H1 (cell line): ENCODE measurements around the gene CHD1. TPM values are rescaled to one million over a fixed set of nuclear protein-coding genes. Genes with fewer than 3 reads are reported as not detected.

Source experiments
- CTCF ChIA-PET: fragments of 300-600 bp; sonication (Branson Sonifier 250); formaldehyde crosslinking; loops from one replicate; lab custom pipeline; 2021; ENCODE audit not compliant: partially characterized antibody; lab: Charles Lee
- POLR2A ChIA-PET: fragments of 300-600 bp; sonication (Branson Sonifier 250); formaldehyde crosslinking; loops from one replicate; lab custom pipeline; 2021; ENCODE audit warnings: inconsistent platforms; ENCODE audit not compliant: partially characterized antibody; lab: Charles Lee
- DNase-seq, 2 experiments: peaks; one replicate each; pipeline versions ENCODE4 v3.0.0 to v3.0.0-alpha.2; 2010 to 2022; ENCODE audit warnings: low spot score in 2 of 2, low read depth in 1 of 2, mixed read lengths in 1 of 2
- FAIRE-seq: peaks from 2 replicates; lab custom pipeline; 2011; peaks lifted over from hg19 to GRCh38; lab: Jason Lieb, UNC
- H2AFZ ChIP-seq: 2 replicates; pipeline ENCODE4 v1.8.1; 2012; ENCODE audit warnings: low read length, inconsistent platforms
- H2AK5ac ChIP-seq: 2 replicates; pipeline ENCODE4 v1.6.1; 2013; ENCODE audit warnings: low read depth, low read length
- H2BK120ac ChIP-seq: replicated peaks from 2 replicates; pipeline ENCODE3; 2013; ENCODE audit warnings: low read depth, low read length, inconsistent platforms
- H2BK12ac ChIP-seq: 2 replicates; pipeline ENCODE4 v1.6.1; 2013; ENCODE audit warnings: low read depth, low read length
- H2BK15ac ChIP-seq: 2 replicates; pipeline ENCODE4 v1.6.1; 2013; ENCODE audit warnings: low read length
- H2BK20ac ChIP-seq: 2 replicates; pipeline ENCODE4 v1.6.1; 2013; ENCODE audit warnings: low read length
- H2BK5ac ChIP-seq: 2 replicates; pipeline ENCODE4 v1.6.1; 2013; ENCODE audit warnings: low read depth, low read length
- H3K14ac ChIP-seq: 2 replicates; pipeline ENCODE4 v1.6.1; 2013; ENCODE audit warnings: inconsistent platforms; ENCODE audit not compliant: insufficient read length
- H3K18ac ChIP-seq: 2 replicates; pipeline ENCODE4 v1.6.1; 2013; ENCODE audit warnings: low read length; ENCODE audit errors: extremely low read depth
- H3K23ac ChIP-seq: 2 replicates; pipeline ENCODE4 v1.6.1; 2013; ENCODE audit warnings: inconsistent platforms; ENCODE audit not compliant: insufficient read length
- H3K23me2 ChIP-seq: 2 replicates; pipeline ENCODE4 v1.6.1; 2013; ENCODE audit warnings: low read depth, low read length
- H3K27ac ChIP-seq: 2 replicates; pipeline ENCODE4 v1.6.1; 2011; ENCODE audit warnings: low read depth, low read length, inconsistent platforms
- H3K27me3 ChIP-seq, 4 experiments: replicated peaks in 1 of 4; 1 replicate in 1 of 4; 2 replicates in 3 of 4; pipeline versions ENCODE4 v1.6.1 to v1.8.1; 2011 to 2013; ENCODE audit warnings: low read length in 3 of 4, mild to moderate bottlenecking in 3 of 4, inconsistent platforms in 2 of 4, mixed read lengths in 2 of 4, moderate library complexity in 1 of 4; ENCODE audit not compliant: control insufficient read depth in 3 of 4, insufficient read depth in 3 of 4; ENCODE audit errors: extremely low read depth in 1 of 4
- H3K36me3 ChIP-seq, 4 experiments: 2 replicates each; pipeline versions ENCODE4 v1.6.1 to v1.8.1; 2011 to 2013; ENCODE audit warnings: mild to moderate bottlenecking in 4 of 4, low read length in 3 of 4, moderate library complexity in 2 of 4, control low read depth in 1 of 4, inconsistent platforms in 1 of 4; ENCODE audit not compliant: insufficient read depth in 4 of 4, control insufficient read depth in 2 of 4
- H3K4ac ChIP-seq: replicated peaks from 2 replicates; pipeline ENCODE3; 2013; ENCODE audit warnings: low read length, low read depth, mixed read lengths, inconsistent platforms; ENCODE audit not compliant: insufficient read length
- H3K4me1 ChIP-seq, 4 experiments: replicated peaks in 1 of 4; 1 replicate in 1 of 4; 2 replicates in 3 of 4; pipeline versions ENCODE4 v1.6.1 to v1.8.1; 2011 to 2013; ENCODE audit warnings: low read length in 3 of 4, inconsistent platforms in 2 of 4, mixed read lengths in 1 of 4; ENCODE audit not compliant: insufficient read depth in 4 of 4, control insufficient read depth in 3 of 4
- H3K4me2 ChIP-seq, 2 experiments: 2 replicates each; pipeline versions ENCODE4 v1.6.1 to v1.8.1; 2011 to 2013; ENCODE audit warnings: low read depth in 2 of 2, low read length in 2 of 2, control low read depth in 1 of 2, inconsistent platforms in 1 of 2, mild to moderate bottlenecking in 1 of 2; ENCODE audit not compliant: insufficient read depth in 1 of 2
- H3K4me3 ChIP-seq, 4 experiments: fragments of 200-600, 300-600 bp in 1 of 4; sonication (generic), shearing (Covaris generic), sonication (Bioruptor Twin) in 1 of 4; 2 replicates each; pipeline versions ENCODE4 v1.5.1 to v1.8.1; 2011 to 2016; ENCODE audit warnings: low read length in 4 of 4, low read depth in 3 of 4, control low read depth in 2 of 4, inconsistent platforms in 2 of 4, mild to moderate bottlenecking in 2 of 4, mixed read lengths in 1 of 4, moderate library complexity in 1 of 4; ENCODE audit not compliant: insufficient read depth in 2 of 4; ENCODE audit errors: extremely low read depth in 1 of 4
- H3K56ac ChIP-seq: replicated peaks from 2 replicates; pipeline ENCODE3; 2013; ENCODE audit warnings: low read depth, mild to moderate bottlenecking, mixed read lengths, low read length, inconsistent platforms; ENCODE audit not compliant: insufficient read length
- H3K79me1 ChIP-seq: 2 replicates; pipeline ENCODE4 v1.6.1; 2013; ENCODE audit warnings: low read depth, low read length, control low read depth
- H3K79me2 ChIP-seq, 2 experiments: 2 replicates each; pipeline versions ENCODE4 v1.6.1 to v1.8.1; 2012 to 2013; ENCODE audit warnings: low read length in 2 of 2, mild to moderate bottlenecking in 2 of 2, inconsistent platforms in 1 of 2; ENCODE audit not compliant: insufficient read depth in 2 of 2, control insufficient read depth in 1 of 2
- H3K9ac ChIP-seq, 4 experiments: replicated peaks in 1 of 4; 1 replicate in 1 of 4; 2 replicates in 3 of 4; pipeline versions ENCODE4 v1.6.1 to v1.8.1; 2011 to 2013; ENCODE audit warnings: low read depth in 3 of 4, low read length in 3 of 4, control low read depth in 2 of 4, mild to moderate bottlenecking in 2 of 4, moderate library complexity in 2 of 4, inconsistent platforms in 1 of 4; ENCODE audit errors: extremely low read depth in 1 of 4
- H3K9me3 ChIP-seq, 2 experiments: 2 replicates each; pipeline versions ENCODE4 v1.6.1 to v1.8.1; 2012 to 2013; ENCODE audit warnings: mild to moderate bottlenecking in 2 of 2, moderate library complexity in 2 of 2, control low read depth in 1 of 2, inconsistent platforms in 1 of 2, low read depth in 1 of 2, low read length in 1 of 2, mixed read lengths in 1 of 2; ENCODE audit not compliant: insufficient read depth in 2 of 2
- H4K20me1 ChIP-seq, 2 experiments: replicated peaks in 1 of 2; 2 replicates each; pipeline versions ENCODE3 to v1.8.1; 2011 to 2013; ENCODE audit warnings: inconsistent platforms in 2 of 2, low read length in 2 of 2, mild to moderate bottlenecking in 1 of 2; ENCODE audit not compliant: insufficient read depth in 2 of 2, control insufficient read depth in 1 of 2
- H4K5ac ChIP-seq: 2 replicates; pipeline ENCODE4 v1.6.1; 2013; ENCODE audit warnings: low read length, low read depth, mixed read lengths, inconsistent platforms; ENCODE audit not compliant: insufficient read length
- H4K8ac ChIP-seq: 2 replicates; pipeline ENCODE4 v1.8.0; 2013; ENCODE audit warnings: mild to moderate bottlenecking, moderate library complexity, low read length, inconsistent platforms; ENCODE audit not compliant: insufficient read depth; ENCODE audit errors: extremely low read depth
- H4K91ac ChIP-seq: replicated peaks from 2 replicates; pipeline ENCODE3; 2013; ENCODE audit warnings: low read length, mixed read lengths, inconsistent platforms; ENCODE audit not compliant: insufficient read length
- ASH2L ChIP-seq: fragments of 200-600, 300-600 bp; sonication (generic); IDR thresholded peaks from one replicate; pipeline ENCODE4 v1.7.1; 2017; ENCODE audit warnings: low read length
- CHD2 ChIP-seq: IDR thresholded peaks from 2 replicates; pipeline ENCODE4 v1.6.1; 2012; ENCODE audit warnings: low read length, improper control_type of control experiment
- EGR1 ChIP-seq: IDR thresholded peaks from 2 replicates; pipeline ENCODE4 v1.6.1; 2011; ENCODE audit warnings: low read depth, low read length, borderline replicate concordance
- EZH2 ChIP-seq: fragments of 200-600 bp; sonication (generic); IDR thresholded peaks from 2 replicates; pipeline ENCODE4 v1.7.1; 2012; ENCODE audit warnings: low read depth, mild to moderate bottlenecking, moderate library complexity, low read length, inconsistent platforms; ENCODE audit not compliant: severe bottlenecking
- NRF1 ChIP-seq: IDR thresholded peaks from 2 replicates; pipeline ENCODE4 v1.6.1; 2011; ENCODE audit warnings: mild to moderate bottlenecking, low read depth, low read length, improper control_type of control experiment
- PHF8 ChIP-seq: fragments of 200-600 bp; sonication (generic); conservative IDR thresholded peaks from 2 replicates; pipeline ENCODE4 v1.7.1; 2012; ENCODE audit warnings: low read depth, mild to moderate bottlenecking, inconsistent platforms, low read length, moderate library complexity
- POLR2AphosphoS5 ChIP-seq: IDR thresholded peaks from 2 replicates; pipeline ENCODE4 v1.6.1; 2011; ENCODE audit warnings: low read depth, low read length
- RAD21 ChIP-seq, 2 experiments: IDR thresholded peaks in 1 of 2; conservative IDR thresholded peaks in 1 of 2; 2 replicates each; pipeline ENCODE4 v1.6.1; 2011; ENCODE audit warnings: low read depth in 2 of 2, low read length in 2 of 2, improper control_type of control experiment in 1 of 2, inconsistent platforms in 1 of 2, mild to moderate bottlenecking in 1 of 2, moderate library complexity in 1 of 2
- SAP30 ChIP-seq: fragments of 300-600 bp; sonication (generic); IDR thresholded peaks from 2 replicates; pipeline ENCODE4 v1.7.1; 2012; ENCODE audit warnings: low read length, moderate library complexity, mild to moderate bottlenecking, inconsistent platforms; ENCODE audit not compliant: insufficient read depth, insufficient replicate concordance
- TAF1 ChIP-seq: IDR thresholded peaks from 2 replicates; pipeline ENCODE4 v1.6.1; 2011; ENCODE audit warnings: mild to moderate bottlenecking, low read depth, low read length
- TAF7 ChIP-seq: optimal IDR thresholded peaks from 2 replicates; pipeline ENCODE3; 2011; ENCODE audit warnings: low read depth, mild to moderate bottlenecking, inconsistent platforms, low read length, moderate library complexity, borderline replicate concordance
- polyA plus RNA-seq, 7 experiments: library from polyadenylated mRNA; depleted of rRNA in 3 of 7; stranded (reverse) in 5 of 7; unstranded in 2 of 7; fragments of >200 nt in 5 of 7; fragments of 200-250 nt in 2 of 7; gene quantifications; 1 replicate in 5 of 7; 2 replicates in 1 of 7; 4 replicates in 1 of 7; pipeline versions ENCODE4 v1.2.1 to v1.2.3, GENCODE V29; 2011 to 2013; ENCODE audit warnings: missing spikeins in 2 of 7, mixed read lengths in 2 of 7
- total RNA-seq: library from RNA; stranded (reverse); fragmentation: NEBNext Ultra II Directional; extraction: Animal tissue kit (Norgen Biotek cat#: 25700); gene quantifications from 2 replicates; pipeline ENCODE4 v1.2.1, GENCODE V29; 2021

CHD1 gene
- total and polyA plus RNA-seq, 2 of the 8 experiments (the other 6 are each of a cell fraction or from before 2014, with no cell fraction given) = 15.6 to 53.0 TPM

DNA sequence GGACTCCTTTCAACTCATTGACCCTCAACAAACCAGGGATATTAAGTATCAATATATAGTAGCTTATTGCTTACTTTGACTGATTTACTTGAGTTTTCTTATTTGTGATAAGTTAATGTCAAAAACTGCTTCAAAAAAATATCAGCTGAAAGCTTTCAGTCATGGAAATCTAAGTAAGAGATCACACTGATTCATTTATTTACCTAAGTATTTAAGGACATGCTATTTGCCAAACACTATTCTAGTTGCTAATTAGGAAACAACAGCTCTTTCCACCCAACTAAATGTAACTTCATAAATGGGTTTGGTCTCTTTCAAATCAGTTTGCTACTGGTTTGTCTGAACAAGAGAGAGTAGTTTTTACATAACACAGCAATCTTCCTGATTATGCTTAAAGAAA is 48.2 kb downstream of the CHD1 start:
- ChIA-PET POLR2A (no interaction called here), CTCF (interaction anchor here (1.3 kb wide), 1 partner anchor 11 kb away, joined by 4 read pairs; no protein-coding TSS in a partner anchor)
- no peak overlapping the region for H3K27ac ChIP-seq
- no peak overlapping the region for H3K18ac ChIP-seq
- H3K56ac ChIP-seq = no peak overlapping the region
- peaks cover 3 to 85% (median 38%) of the 10 kb centered on the region in 4 experiments for H3K36me3 ChIP-seq
- no peak overlapping the region for H2AK5ac ChIP-seq
- DNase-seq (no peak), FAIRE-seq (no peak)
- H4K8ac ChIP-seq = no peak overlapping the region
- H3K27me3 ChIP-seq = no peaks in the 10 kb centered on the region
- no peak overlapping the region for H2BK12ac ChIP-seq
- H3K9me3 ChIP-seq = no peaks in the 10 kb centered on the region
- H2AFZ ChIP-seq = no peak overlapping the region
- no peak overlapping the region for H3K4me2 ChIP-seq
- no peak overlapping the region for H4K5ac ChIP-seq
- H3K4me3 ChIP-seq = no peak overlapping the region
- H4K91ac ChIP-seq = no peak overlapping the region
- no peak overlapping the region for H3K4ac ChIP-seq
- TF ChIP-seq TAF7 (no peak), RAD21 (IDR thresholded peaks at IDR 0.05 in 1 of 2, conservative IDR thresholded peaks at IDR 0.05 in 1 of 2; ENCODE audit: low read depth in 2 of 2, low read length in 2 of 2) (no peak), CHD2 (no peak), TAF1 (no peak), EZH2 (no peak), POLR2AphosphoS5 (no peak), PHF8 (no peak), SAP30 (no peak), ASH2L (no peak), EGR1 (no peak), NRF1 (no peak)
- H2BK120ac ChIP-seq = no peak overlapping the region
- H3K79me1 ChIP-seq = no peaks in the 10 kb centered on the region
- H3K79me2 ChIP-seq = no peaks in the 10 kb centered on the region
- no peak overlapping the region for H2BK5ac ChIP-seq
- H3K14ac ChIP-seq = no peak overlapping the region
- H4K20me1 ChIP-seq = peaks cover 0 to 2% of the 10 kb centered on the region in 2 experiments
- no peaks in the 10 kb centered on the region for H3K4me1 ChIP-seq
- no peak overlapping the region for H2BK20ac ChIP-seq
- H3K23ac ChIP-seq = no peak overlapping the region
- H2BK15ac ChIP-seq = no peak overlapping the region
- no peaks in the 10 kb centered on the region for H3K23me2 ChIP-seq
- H3K9ac ChIP-seq = no peak overlapping the region
